Measurements from ENCODE around the gene GPR22. TPM values are rescaled to one million over a fixed set of nuclear protein-coding genes. Genes with fewer than 3 reads are reported as not detected.

Gene GPR22
- total RNA-seq, 2 donors from 2014 or later: not detected

DNA sequence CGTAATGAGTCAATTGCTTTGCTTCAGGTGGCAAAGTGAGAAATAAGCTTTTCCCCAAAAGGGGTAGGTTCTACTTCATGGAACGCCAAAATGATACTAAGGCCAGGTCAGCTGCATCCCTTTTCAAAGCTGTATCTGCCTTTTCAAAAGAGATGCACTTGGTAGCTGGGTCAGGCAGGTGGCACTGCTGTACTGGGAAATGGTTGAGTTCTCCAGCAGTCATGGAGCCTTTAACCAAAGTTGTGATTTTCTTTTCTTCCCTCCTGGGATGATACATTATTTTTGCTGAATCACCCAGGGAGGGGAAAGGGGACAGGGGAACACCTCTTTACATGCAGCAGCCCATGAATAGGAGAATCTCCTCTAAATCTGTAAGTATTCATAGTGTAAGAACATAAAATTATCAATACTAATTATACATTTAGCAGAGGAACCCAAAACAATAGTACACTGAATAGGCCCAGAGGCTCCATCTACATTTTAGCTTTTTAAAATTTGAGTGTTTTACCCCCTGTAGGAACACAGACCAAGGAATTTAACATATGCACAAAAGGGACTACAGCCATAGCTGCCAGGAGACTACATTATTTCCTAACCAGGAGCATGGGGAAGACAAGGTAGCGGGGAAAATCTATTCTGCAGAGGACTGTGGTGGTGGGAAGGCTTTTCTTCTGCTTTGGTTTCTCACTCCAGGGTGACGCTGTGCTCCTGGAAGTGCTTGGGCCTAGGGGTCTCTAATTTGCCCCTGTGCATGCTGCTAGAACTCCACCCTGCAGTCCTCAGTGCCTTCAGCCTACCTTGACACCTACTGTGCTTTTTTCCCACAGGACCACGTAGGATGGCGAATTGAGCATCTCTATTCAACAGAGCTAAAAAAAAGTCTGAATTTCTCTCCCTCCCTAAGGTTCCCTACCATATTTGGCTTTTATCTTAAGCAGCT lies 6.4 kb upstream of the GPR22 start:
- no peaks in the 10 kb centered on the region for H3K9me3 Mint-ChIP-seq
- peaks cover 6% of the 10 kb centered on the region for H3K4me1 Mint-ChIP-seq
- no peak overlapping the region for H3K4me3 Mint-ChIP-seq
- no peak overlapping the region for H3K27ac Mint-ChIP-seq
- H3K36me3 Mint-ChIP-seq (ENCODE audit: low read depth): peaks cover 14% of the 10 kb centered on the region
- no peaks in the 10 kb centered on the region for H3K27me3 Mint-ChIP-seq
- ATAC-seq (replicated peaks): peak; percentile 72

DNA sequence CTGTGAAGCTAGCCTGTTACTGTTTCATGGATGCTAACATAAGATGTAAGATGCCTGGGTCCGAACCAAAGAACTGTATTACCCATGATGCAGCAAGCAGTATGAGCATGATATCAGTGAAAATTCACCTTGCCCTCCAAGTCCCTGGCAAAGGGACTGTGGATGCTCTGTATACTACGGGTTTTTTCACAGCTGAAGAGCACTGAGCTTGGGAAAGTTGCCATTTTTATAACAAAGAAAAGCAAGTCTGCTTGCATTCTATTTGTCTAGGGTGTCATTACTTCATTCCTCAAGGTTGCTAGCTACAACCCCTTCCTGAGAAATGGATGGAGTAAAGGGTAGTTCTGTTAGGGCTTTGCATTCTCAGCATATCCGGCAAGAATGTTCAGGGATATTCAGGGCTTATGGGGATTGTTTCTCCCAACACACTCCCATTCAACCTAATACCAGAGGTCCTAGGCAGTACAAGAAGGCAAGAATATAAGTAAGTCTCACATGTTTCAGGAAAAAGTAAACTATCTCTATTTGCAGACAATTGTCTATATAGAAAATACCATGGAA lies 5.1 kb upstream of the GPR22 start:
- Mint-ChIP-seq H3K27ac (no peak overlapping the region), H3K27me3 (no peaks in the 10 kb centered on the region), H3K4me1 (peaks cover 6% of the 10 kb centered on the region), H3K36me3 (ENCODE audit: low read depth) (peaks cover 1% of the 10 kb centered on the region), H3K9me3 (no peaks in the 10 kb centered on the region), H3K4me3 (no peak overlapping the region)
- ATAC-seq (replicated peaks): no peak

DNA sequence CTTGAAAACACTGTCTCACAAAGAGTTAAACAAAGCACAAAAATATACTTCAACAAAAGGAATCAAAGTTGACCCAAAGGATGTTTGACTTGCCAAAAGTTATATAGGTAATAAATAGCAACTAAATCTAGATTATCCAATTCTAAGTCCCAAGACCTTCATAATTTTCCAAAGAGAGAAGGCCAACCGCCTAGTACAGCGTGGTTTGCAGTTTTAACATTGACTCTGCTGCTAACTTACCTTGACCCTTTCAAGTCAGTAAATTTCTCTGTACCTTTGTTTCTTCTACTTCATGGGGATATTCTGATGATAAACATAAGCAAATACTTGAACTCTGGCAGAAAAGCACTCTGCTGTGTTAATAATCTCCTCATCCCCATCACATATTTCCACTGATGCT lies 1.9 kb upstream of the GPR22 start:
- Mint-ChIP-seq H3K27ac (no peak overlapping the region), H3K4me1 (peaks cover 6% of the 10 kb centered on the region), H3K27me3 (no peaks in the 10 kb centered on the region), H3K4me3 (no peak overlapping the region), H3K36me3 (ENCODE audit: low read depth) (no peaks in the 10 kb centered on the region), H3K9me3 (no peaks in the 10 kb centered on the region)
- no peak for ATAC-seq (replicated peaks)

DNA sequence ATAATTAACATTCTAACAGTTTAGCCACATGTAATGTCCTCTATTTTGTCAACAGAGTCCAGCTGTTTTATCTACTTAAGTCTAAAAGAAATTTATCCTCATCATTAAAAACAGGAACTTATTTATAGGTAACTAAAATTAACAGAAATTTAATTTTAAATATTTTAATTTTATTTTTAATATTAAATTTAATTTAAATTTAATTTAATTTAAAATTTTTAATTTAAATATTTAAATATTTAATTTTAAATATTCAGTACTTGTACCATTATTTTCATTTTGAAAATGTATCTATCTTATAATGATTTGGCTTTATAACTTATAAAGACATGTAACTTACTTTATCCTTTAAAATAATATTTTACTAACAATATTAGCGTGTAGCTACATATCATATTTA lies 1.0 kb upstream of the GPR22 start:
- no peak for ATAC-seq (replicated peaks)
- H3K4me3 Mint-ChIP-seq: no peak overlapping the region
- H3K4me1 Mint-ChIP-seq: peaks cover 6% of the 10 kb centered on the region
- H3K9me3 Mint-ChIP-seq: no peaks in the 10 kb centered on the region
- no peak overlapping the region for H3K27ac Mint-ChIP-seq
- H3K27me3 Mint-ChIP-seq: no peaks in the 10 kb centered on the region
- no peaks in the 10 kb centered on the region for H3K36me3 Mint-ChIP-seq (ENCODE audit: low read depth)

DNA sequence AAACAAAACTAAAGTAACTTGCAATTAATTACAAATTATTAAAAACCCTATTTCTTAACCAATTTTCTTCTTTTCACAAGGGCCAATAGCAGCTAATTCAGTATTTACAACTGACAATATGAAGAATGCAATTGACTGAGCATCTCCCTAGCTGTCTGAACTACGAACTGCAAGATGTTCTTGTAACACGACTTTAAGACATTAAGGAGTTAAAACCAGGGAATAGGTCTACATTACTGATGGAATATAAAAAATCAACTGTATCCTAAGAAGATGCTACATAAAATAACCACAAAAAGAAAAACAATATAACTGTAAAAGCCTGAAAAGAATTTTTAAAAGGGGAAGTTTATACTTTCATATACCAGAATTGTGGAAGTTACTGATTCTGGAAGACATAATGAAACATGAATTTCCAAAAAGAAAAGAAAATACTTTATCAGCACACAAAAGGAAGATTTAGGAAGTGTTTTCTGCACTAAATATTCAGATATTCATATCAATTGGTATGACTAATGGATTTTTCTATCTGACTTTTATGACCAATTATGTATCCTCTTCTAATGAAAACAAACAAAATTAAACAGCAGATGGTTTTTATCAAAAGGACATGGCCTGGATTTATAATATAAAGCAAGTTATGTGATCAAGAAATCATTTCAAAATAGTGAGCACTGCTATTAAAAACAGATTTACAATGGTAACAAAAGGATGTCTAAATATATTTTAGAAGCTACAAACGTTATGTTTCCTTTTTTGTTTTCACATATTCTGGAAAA lies 1.6 kb downstream of the GPR22 start:
- Mint-ChIP-seq H3K27me3 (no peaks in the 10 kb centered on the region), H3K9me3 (no peaks in the 10 kb centered on the region), H3K27ac (no peak overlapping the region), H3K4me1 (peaks cover 8% of the 10 kb centered on the region), H3K36me3 (ENCODE audit: low read depth) (peaks cover 11% of the 10 kb centered on the region), H3K4me3 (no peak overlapping the region)
- ATAC-seq (replicated peaks): no peak

DNA sequence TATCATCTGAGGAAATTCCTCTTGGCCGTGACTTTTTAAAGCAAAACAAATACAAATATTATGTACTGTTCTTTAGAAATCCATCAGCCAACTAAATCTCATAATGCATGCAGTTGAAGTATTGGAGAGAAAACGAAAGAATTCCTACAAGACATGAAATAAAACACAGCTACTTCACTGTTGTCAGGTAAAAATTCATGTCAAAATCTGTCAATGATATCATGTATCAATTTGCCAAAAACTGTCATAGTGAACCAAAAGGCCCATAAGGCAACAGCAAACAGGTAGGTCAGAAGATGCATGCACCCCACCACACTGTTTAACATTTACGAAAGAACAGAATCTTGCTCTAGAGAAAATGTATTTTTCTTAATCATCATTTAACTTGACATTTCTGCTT lies 2.3 kb downstream of the GPR22 start:
- peaks cover 11% of the 10 kb centered on the region for H3K36me3 Mint-ChIP-seq (ENCODE audit: low read depth)
- H3K27ac Mint-ChIP-seq: no peak overlapping the region
- no peak overlapping the region for H3K4me3 Mint-ChIP-seq
- no peak for ATAC-seq (replicated peaks)
- H3K9me3 Mint-ChIP-seq: no peaks in the 10 kb centered on the region
- no peaks in the 10 kb centered on the region for H3K27me3 Mint-ChIP-seq
- peaks cover 8% of the 10 kb centered on the region for H3K4me1 Mint-ChIP-seq

DNA sequence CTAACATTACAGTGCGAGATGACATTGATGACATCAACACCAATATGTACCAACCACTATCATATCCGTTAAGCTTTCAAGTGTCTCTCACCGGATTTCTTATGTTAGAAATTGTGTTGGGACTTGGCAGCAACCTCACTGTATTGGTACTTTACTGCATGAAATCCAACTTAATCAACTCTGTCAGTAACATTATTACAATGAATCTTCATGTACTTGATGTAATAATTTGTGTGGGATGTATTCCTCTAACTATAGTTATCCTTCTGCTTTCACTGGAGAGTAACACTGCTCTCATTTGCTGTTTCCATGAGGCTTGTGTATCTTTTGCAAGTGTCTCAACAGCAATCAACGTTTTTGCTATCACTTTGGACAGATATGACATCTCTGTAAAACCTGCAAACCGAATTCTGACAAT lies 4.3 kb downstream of the GPR22 start:
- Mint-ChIP-seq H3K36me3 (ENCODE audit: low read depth) (peaks cover 11% of the 10 kb centered on the region), H3K4me3 (no peak overlapping the region), H3K4me1 (peaks cover 8% of the 10 kb centered on the region), H3K9me3 (no peaks in the 10 kb centered on the region), H3K27me3 (no peaks in the 10 kb centered on the region), H3K27ac (no peak overlapping the region)
- ATAC-seq (replicated peaks): no peak

DNA sequence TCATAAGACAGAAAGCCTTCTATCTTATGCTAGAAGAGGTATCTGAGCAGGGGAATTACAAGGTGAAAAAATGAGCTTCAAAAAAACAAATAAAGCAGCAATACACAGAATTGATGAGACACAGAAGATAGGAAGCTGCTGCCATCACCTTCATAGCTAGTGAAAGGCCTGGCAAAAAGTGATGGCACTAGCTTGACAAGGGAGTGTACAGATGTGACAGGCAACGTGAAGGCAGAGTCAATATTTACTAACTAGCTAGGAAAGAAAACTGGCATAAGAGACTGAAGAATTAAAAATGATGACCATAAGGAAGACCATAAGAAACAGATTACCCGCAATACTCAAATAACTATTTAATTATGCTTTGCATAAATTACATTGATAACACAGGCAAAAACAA lies 9.4 kb downstream of the GPR22 start:
- H3K4me1 Mint-ChIP-seq: peaks cover 8% of the 10 kb centered on the region
- no peak for ATAC-seq (replicated peaks)
- no peaks in the 10 kb centered on the region for H3K9me3 Mint-ChIP-seq
- H3K27me3 Mint-ChIP-seq: no peaks in the 10 kb centered on the region
- no peak overlapping the region for H3K4me3 Mint-ChIP-seq
- H3K36me3 Mint-ChIP-seq (ENCODE audit: low read depth): peaks cover 8% of the 10 kb centered on the region
- no peak overlapping the region for H3K27ac Mint-ChIP-seq

DNA sequence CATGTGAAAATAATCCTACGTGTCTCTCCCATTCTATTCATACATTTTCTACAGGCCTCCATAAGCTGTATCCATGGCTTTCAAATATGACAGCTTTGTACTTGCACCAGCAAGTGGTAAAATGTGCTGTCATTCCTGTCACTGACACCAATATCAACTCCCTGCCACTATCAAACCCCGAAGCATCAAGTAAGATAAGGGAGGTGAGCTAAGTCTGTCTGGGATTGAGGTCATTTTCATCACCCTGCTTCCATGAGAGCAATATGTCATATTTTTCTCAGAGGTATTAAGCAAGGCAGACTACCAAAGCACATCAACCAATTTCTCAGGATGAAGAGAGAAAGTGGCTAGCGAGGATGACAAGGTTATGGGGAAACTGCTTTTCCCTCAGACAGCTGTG lies 11.1 kb downstream of the GPR22 start:
- Mint-ChIP-seq H3K9me3 (no peaks in the 10 kb centered on the region), H3K27me3 (no peaks in the 10 kb centered on the region), H3K4me1 (peaks cover 5% of the 10 kb centered on the region), H3K27ac (no peak overlapping the region), H3K4me3 (no peak overlapping the region), H3K36me3 (ENCODE audit: low read depth) (no peaks in the 10 kb centered on the region)
- no peak for ATAC-seq (replicated peaks)

DNA sequence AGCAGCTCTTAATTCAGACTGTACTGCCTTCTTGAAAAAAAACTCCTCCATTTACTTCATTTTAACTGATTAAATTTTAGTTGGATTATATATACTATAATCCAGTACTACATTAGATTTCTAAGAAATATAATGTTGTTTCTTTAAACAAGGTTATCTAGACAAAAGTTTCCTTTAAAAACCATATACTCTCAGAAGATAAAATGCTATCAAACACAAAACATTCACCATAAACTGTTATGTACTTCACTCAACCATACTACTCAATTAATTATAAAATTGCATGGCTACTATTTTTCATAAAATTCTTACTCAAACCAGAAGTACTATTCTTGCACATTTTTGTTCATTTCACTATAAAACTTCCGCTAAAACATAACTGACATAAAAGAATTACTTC lies 12.7 kb downstream of the GPR22 start:
- H3K4me3 Mint-ChIP-seq: no peak overlapping the region
- no peak for ATAC-seq (replicated peaks)

DNA sequence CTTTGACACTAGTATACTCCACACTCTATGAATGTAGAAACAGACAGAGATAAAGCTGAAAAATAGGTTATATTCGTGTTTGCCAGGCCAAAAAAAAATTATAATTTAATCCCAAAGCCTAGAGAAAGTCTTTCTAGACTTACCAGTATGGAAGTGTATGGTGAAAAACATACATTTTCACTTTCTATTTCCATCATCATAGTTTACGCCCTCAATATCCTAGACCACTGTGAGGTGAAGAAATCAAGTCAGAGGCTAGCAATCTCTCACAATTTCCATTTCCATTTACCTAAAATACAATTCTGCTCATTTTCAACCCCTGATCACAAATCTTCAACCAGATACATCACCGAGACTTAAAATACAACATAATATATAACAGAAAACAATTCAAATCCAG lies 16.2 kb downstream of the GPR22 start:
- ATAC-seq (replicated peaks): peak; percentile 72
- Mint-ChIP-seq H3K36me3 (ENCODE audit: low read depth) (no peaks in the 10 kb centered on the region), H3K4me1 (peaks cover 11% of the 10 kb centered on the region), H3K9me3 (no peaks in the 10 kb centered on the region), H3K27me3 (no peaks in the 10 kb centered on the region), H3K27ac (peak overlapping the region; percentile 15), H3K4me3 (peak overlapping the region; percentile 12)

More for the DNA sequence above, 12.7 kb downstream of the GPR22 start:
- no peaks in the 10 kb centered on the region for H3K36me3 Mint-ChIP-seq (ENCODE audit: low read depth)
- no peaks in the 10 kb centered on the region for H3K27me3 Mint-ChIP-seq
- H3K4me1 Mint-ChIP-seq: peaks cover 7% of the 10 kb centered on the region
- no peak overlapping the region for H3K27ac Mint-ChIP-seq
- no peaks in the 10 kb centered on the region for H3K9me3 Mint-ChIP-seq

DNA sequence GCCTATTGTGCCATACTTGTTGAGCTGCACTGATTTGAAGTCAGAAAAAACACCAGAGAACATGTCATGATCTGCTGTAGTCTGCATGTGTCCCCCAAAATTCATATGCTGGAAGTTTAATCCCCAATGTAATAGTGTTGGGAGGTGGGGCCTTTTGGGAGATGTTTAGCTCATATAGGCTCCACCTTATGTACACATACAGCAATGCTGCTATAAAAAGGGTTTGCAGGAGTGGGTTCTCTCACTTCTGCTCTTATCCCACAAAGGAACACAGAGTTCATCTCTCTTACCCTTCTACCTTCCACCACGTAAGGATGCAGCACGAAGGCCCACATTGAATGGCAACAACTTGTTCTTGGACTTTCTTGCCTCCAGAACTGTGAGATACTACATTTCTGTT lies 23.0 kb downstream of the GPR22 start:
- Mint-ChIP-seq H3K4me3 (no peak overlapping the region), H3K36me3 (ENCODE audit: low read depth) (no peaks in the 10 kb centered on the region), H3K9me3 (no peaks in the 10 kb centered on the region), H3K27me3 (no peaks in the 10 kb centered on the region), H3K4me1 (peaks cover 13% of the 10 kb centered on the region), H3K27ac (no peak overlapping the region)
- no peak for ATAC-seq (replicated peaks)

DNA sequence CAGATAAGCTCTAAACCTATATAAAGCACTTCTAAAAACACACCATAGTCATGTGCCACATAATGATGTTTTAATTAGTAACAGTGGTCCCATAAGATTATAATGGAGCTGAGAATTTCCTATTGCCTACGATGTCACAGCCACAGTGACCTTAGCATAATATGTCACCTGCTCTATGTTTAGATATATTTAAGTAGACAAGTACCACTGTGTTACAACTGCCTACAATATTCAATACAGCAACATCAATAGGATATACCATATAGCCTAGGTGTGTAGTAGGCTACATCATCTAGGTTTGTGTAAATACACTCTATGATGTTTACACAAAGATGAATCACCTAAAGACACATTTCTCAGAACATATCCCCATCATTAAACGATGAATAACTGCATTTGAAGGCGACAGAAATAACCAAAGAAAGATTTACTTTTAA lies 24.5 kb downstream of the GPR22 start:
- no peaks in the 10 kb centered on the region for H3K27me3 Mint-ChIP-seq
- H3K4me1 Mint-ChIP-seq: peaks cover 16% of the 10 kb centered on the region
- ATAC-seq (replicated peaks): no peak
- H3K27ac Mint-ChIP-seq: no peak overlapping the region
- no peaks in the 10 kb centered on the region for H3K36me3 Mint-ChIP-seq (ENCODE audit: low read depth)
- no peak overlapping the region for H3K4me3 Mint-ChIP-seq
- H3K9me3 Mint-ChIP-seq: no peaks in the 10 kb centered on the region

DNA sequence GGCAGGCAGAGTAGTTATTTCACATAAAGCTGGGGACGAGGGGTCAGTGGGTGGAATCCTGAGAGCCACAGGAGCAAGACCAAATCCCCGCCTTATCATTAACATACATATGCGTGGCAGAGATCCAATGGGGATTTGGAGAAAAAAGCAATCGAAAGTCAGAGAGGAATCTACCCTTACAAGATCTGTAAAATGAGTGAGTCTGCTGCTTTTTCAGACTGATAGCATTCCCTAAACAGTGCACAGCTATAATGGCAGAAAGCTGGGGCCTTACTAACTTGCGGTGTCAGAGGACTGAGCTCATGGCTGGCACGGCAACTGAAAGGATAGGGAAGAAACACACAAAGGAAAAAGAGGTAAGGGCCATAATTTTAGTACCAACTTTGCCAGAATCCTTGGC lies 25.0 kb downstream of the GPR22 start:
- H3K27ac Mint-ChIP-seq: no peak overlapping the region
- H3K4me3 Mint-ChIP-seq: no peak overlapping the region
- H3K4me1 Mint-ChIP-seq: peaks cover 16% of the 10 kb centered on the region
- H3K9me3 Mint-ChIP-seq: no peaks in the 10 kb centered on the region
- ATAC-seq (replicated peaks): no peak
- no peaks in the 10 kb centered on the region for H3K27me3 Mint-ChIP-seq
- no peaks in the 10 kb centered on the region for H3K36me3 Mint-ChIP-seq (ENCODE audit: low read depth)

DNA sequence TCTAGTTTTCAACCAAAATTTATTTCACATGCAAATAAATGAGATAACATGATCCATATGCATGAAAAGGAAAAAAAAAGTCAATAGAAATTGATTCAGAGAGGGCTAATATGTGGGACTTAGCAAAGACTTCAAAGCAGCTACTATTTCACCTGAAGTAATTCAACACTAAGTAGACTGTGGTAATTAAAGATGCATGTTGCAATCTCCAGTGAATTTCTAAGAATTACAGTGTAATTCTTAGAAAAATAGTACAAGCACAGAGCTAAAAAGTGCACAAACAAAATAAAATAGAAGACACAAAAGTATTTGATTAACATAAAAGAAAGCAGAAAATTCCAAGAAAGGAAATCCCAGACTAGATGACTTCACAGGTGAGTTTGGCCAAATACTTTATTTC lies 25.7 kb downstream of the GPR22 start:
- Mint-ChIP-seq H3K9me3 (no peaks in the 10 kb centered on the region), H3K27me3 (no peaks in the 10 kb centered on the region)
- ATAC-seq (replicated peaks): no peak

More for the DNA sequence above, 25.7 kb downstream of the GPR22 start:
- H3K4me1 Mint-ChIP-seq: peaks cover 11% of the 10 kb centered on the region
- H3K4me3 Mint-ChIP-seq: no peak overlapping the region
- H3K36me3 Mint-ChIP-seq (ENCODE audit: low read depth): no peaks in the 10 kb centered on the region
- no peak overlapping the region for H3K27ac Mint-ChIP-seq

Data from activated T-helper 17 cell treated with anti-CD3 and anti-CD28 coated beads, Interleukin-2, amount 50 U/mL, for 72 hours (primary cell).